Keratinocyte (primary cell): ENCODE results near the gene GALNT13.

ENCODE experiments used
- EZH2 ChIP-seq: IDR thresholded peaks from one replicate; pipeline ENCODE4 v1.6.1; 2012; ENCODE audit warnings: inconsistent platforms, mild to moderate bottlenecking, low read length, moderate library complexity
- TF ChIP-seq, protein P1 (sequence below), 3 experiments: IDR thresholded peaks in 1 of 3; conservative IDR thresholded peaks in 1 of 3; optimal IDR thresholded peaks in 1 of 3; 2 replicates in 2 of 3; 3 replicates in 1 of 3; pipeline versions ENCODE3 to v1.5.1; 2011; ENCODE audit warnings: low read length in 3 of 3, mild to moderate bottlenecking in 3 of 3, moderate library complexity in 2 of 3, control low read depth in 1 of 3, inconsistent platforms in 1 of 3; ENCODE audit not compliant: insufficient read depth in 2 of 3; ENCODE audit errors: extremely low read depth in 1 of 3

DNA sequence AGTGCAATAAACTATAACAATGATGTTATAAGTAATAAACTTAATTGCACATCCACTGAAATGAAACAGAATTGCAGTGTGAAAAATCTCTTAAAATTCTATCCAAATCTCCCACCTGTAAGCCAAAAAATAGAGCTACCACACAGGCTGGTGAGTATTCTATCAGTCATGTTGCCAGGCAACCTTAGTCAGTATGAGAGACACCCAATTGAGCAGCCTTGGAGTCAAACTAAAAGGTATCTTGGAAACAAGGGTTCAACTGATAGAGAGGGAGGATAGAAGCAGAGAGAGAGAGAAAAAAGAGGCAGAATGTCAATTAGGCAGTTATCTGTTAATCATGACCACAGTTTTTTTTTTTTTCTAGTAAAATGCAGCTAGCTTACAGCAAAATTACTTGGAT is 45.8 kb downstream of the GALNT13 start:
- TF ChIP-seq, protein P1, sequence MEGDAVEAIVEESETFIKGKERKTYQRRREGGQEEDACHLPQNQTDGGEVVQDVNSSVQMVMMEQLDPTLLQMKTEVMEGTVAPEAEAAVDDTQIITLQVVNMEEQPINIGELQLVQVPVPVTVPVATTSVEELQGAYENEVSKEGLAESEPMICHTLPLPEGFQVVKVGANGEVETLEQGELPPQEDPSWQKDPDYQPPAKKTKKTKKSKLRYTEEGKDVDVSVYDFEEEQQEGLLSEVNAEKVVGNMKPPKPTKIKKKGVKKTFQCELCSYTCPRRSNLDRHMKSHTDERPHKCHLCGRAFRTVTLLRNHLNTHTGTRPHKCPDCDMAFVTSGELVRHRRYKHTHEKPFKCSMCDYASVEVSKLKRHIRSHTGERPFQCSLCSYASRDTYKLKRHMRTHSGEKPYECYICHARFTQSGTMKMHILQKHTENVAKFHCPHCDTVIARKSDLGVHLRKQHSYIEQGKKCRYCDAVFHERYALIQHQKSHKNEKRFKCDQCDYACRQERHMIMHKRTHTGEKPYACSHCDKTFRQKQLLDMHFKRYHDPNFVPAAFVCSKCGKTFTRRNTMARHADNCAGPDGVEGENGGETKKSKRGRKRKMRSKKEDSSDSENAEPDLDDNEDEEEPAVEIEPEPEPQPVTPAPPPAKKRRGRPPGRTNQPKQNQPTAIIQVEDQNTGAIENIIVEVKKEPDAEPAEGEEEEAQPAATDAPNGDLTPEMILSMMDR (optimal IDR thresholded peaks at IDR 0.05 in 1 of 3, IDR thresholded peaks at IDR 0.05 in 1 of 3, conservative IDR thresholded peaks at IDR 0.05 in 1 of 3; ENCODE audit: extremely low read depth in 1 of 3, insufficient read depth in 2 of 3, low read length in 3 of 3), result no peak
- TF ChIP-seq EZH2, result no peak
